Ovary (tissue), 3 donors: ENCODE measurements around the gene SELENOM.

ENCODE experiments used
- EP300 ChIP-seq: sonication (generic); formaldehyde crosslinking; IDR thresholded peaks from one replicate; pipeline ENCODE4 v1.6.1; 2017; ENCODE audit warnings: antibody characterized with exemption
- TF ChIP-seq, protein P1 (sequence below), 3 donors: fragments of 450-650 bp in 2 of 3; fragments of 200-600 bp in 1 of 3; IDR thresholded peaks; one replicate each; pipeline versions ENCODE4 v1.5.1 to v1.8.0; 2016 to 2022; ENCODE audit warnings: antibody characterized with exemption in 3 of 3, mild to moderate bottlenecking in 1 of 3
- donor health status: DM: no; HTN: no; CAD: no.

DNA sequence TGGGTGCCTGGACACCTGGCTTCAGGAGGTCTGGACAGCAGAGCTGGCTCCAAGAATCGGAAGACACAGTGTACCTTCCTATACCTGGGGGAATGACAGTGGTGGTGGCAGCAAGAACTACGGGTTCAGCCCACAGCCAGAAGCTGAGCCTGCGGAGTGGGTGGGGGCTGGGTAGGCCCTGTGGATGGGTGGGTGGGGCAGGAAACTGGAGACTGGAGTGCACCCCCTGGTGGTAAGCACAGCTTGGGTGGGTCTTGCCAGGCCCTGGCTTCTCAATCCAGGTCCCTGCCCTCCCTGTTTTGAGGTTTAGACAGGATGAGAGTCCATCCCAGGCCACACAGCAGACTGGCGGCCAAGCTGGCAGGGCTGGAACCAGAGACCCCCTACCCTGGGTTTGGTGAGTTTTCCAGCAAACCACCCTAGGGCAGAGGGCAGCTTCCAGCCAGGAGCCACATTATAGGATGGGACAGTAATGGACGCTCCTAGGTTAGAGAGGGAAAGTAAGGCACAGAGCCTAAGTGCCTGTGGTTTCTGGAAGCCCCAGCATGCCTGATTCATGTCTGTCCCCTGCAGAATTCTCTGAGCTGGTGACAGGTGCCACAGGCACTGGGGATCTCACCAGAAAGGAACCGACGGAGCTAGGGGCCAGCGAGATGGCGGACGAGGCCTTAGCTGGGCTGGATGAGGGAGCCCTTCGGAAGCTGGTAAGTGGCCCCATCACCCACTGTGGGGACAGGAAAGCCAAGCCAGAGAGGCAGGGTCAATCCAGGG lies 24.6 kb downstream of the SELENOM start:
- TF ChIP-seq, protein P1, sequence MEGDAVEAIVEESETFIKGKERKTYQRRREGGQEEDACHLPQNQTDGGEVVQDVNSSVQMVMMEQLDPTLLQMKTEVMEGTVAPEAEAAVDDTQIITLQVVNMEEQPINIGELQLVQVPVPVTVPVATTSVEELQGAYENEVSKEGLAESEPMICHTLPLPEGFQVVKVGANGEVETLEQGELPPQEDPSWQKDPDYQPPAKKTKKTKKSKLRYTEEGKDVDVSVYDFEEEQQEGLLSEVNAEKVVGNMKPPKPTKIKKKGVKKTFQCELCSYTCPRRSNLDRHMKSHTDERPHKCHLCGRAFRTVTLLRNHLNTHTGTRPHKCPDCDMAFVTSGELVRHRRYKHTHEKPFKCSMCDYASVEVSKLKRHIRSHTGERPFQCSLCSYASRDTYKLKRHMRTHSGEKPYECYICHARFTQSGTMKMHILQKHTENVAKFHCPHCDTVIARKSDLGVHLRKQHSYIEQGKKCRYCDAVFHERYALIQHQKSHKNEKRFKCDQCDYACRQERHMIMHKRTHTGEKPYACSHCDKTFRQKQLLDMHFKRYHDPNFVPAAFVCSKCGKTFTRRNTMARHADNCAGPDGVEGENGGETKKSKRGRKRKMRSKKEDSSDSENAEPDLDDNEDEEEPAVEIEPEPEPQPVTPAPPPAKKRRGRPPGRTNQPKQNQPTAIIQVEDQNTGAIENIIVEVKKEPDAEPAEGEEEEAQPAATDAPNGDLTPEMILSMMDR (IDR thresholded peaks at IDR 0.05): peak in 1 of 3 donors; percentile 40
- TF ChIP-seq EP300: no peak
